ENCODE data around the gene OTX1. TPM values are rescaled to one million over a fixed set of nuclear protein-coding genes. Genes with fewer than 3 reads are reported as not detected.

Gene OTX1
- total and polyA plus RNA-seq, 2 of the 4 experiments (the other 2 are of a cell fraction): 0.03 TPM; not detected in 1

DNA sequence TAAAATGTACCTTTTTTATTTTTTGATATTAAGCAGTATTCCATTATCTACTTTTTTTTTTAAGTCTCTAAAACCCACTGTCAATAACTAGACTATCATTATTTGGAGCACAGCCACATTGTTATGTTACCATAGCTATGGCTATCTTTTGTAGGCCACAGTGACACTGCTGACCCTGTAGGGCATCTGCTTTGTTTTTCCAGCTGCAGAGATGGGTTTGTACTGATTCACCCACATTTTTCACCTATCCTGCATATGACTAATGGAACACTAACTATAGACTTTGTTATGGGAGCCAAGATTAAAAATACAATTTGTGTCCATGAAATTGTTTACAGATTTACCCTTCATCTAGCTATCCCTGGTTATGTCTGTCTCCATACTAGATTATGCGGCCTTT is 21.6 kb upstream of the OTX1 start:
- Histone ChIP-seq H3K36me3 (ENCODE audit: control insufficient read depth, insufficient read depth, low read length) (peaks cover 3% of the 10 kb centered on the region; the same call in 1 of the 2 replicates), H3K9ac (ENCODE audit: low read depth, low read length) (no peak overlapping the region), H2BK120ac (ENCODE audit: low read depth, low read length) (no peak overlapping the region), H3K9me3 (ENCODE audit: control insufficient read depth, insufficient read depth, low read length) (no peaks in the 10 kb centered on the region), H3K9me1 (ENCODE audit: insufficient read depth, low read length) (no peaks in the 10 kb centered on the region), H3K23ac (ENCODE audit: low read depth, low read length) (no peak overlapping the region), H3K4ac (ENCODE audit: low read depth, low read length) (no peak overlapping the region), H3K27ac (ENCODE audit: insufficient read depth, low read length) (no peak overlapping the region), H3K4me2 (ENCODE audit: low read depth, low read length) (no peak overlapping the region), H3K18ac (ENCODE audit: low read depth, low read length) (no peak overlapping the region), H4K20me1 (ENCODE audit: insufficient read depth, low read length) (no peaks in the 10 kb centered on the region), H2AK5ac (ENCODE audit: low read depth, low read length) (no peak overlapping the region), H2AFZ (replicated peaks; ENCODE audit: low read length, poor library complexity) (no peak overlapping the region), H3K56ac (ENCODE audit: extremely low read depth, insufficient read depth, low read length) (no peak overlapping the region), H3K4me3 (ENCODE audit: insufficient read depth, low read depth, low read length) (no peak overlapping the region), H3K79me1 (ENCODE audit: low read depth in 1 of 2, low read length in 2 of 2) (no peaks in the 10 kb centered on the region; a peak in 2 of 4 replicates), H4K5ac (ENCODE audit: low read depth, low read length) (no peak overlapping the region), H2BK20ac (ENCODE audit: low read depth, low read length) (no peak overlapping the region), H4K8ac (ENCODE audit: low read depth in 2 of 2, low read length in 2 of 2) (no peak overlapping the region), H3K14ac (replicated peaks; ENCODE audit: low read depth, low read length) (no peak overlapping the region), H3K4me1 (ENCODE audit: control insufficient read depth, insufficient read depth, low read length) (no peaks in the 10 kb centered on the region), H2BK15ac (ENCODE audit: low read depth, low read length) (no peak overlapping the region), H4K91ac (ENCODE audit: insufficient read depth, low read depth, low read length) (no peak overlapping the region), H2BK5ac (ENCODE audit: low read depth, low read length, poor library complexity, severe bottlenecking) (no peak overlapping the region), H3K27me3 (ENCODE audit: control insufficient read depth, insufficient read depth, low read length) (no peaks in the 10 kb centered on the region), H2AK9ac (replicated peaks; ENCODE audit: low read depth, low read length, poor library complexity) (no peak overlapping the region)
- peak; percentile 40; the same call in 1 of the 2 replicates for ATAC-seq (ENCODE audit: low read depth)
- ChIA-PET POLR2A (ENCODE audit: unreplicated experiment) (no interaction called here), CTCF (interaction anchor here (0.6 kb wide), 1 partner anchor 380 kb away, joined by 4 read pairs; no protein-coding TSS in a partner anchor)
- intact Hi-C loops (cut with micrococcal nuclease) (no loop called here), in situ Hi-C loops (cut with MboI; ENCODE audit: low sequenced_read_pairs) (loop anchor here (10.0 to 25.0 kb wide), 2 partner anchors 244 to 567 kb away; no protein-coding TSS in a partner anchor), dilution Hi-C loops (cut with HindIII; ENCODE audit: low sequenced_read_pairs, unreplicated experiment) (no loop called here)
- no peak for TF ChIP-seq BHLHE40 (IDR thresholded peaks at IDR 0.05; ENCODE audit: low read depth, low read length)
- no peak for TF ChIP-seq POLR2A (IDR thresholded peaks at IDR 0.05; ENCODE audit: low read depth, low read length)
- no peak for TF ChIP-seq CEBPB (IDR thresholded peaks at IDR 0.05; ENCODE audit: low read depth, low read length)
- TF ChIP-seq SMC3 (IDR thresholded peaks at IDR 0.05; ENCODE audit: low read depth, low read length): no peak
- TF ChIP-seq, protein P1, sequence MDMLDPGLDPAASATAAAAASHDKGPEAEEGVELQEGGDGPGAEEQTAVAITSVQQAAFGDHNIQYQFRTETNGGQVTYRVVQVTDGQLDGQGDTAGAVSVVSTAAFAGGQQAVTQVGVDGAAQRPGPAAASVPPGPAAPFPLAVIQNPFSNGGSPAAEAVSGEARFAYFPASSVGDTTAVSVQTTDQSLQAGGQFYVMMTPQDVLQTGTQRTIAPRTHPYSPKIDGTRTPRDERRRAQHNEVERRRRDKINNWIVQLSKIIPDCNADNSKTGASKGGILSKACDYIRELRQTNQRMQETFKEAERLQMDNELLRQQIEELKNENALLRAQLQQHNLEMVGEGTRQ (IDR thresholded peaks at IDR 0.05; ENCODE audit: low read depth, low read length): no peak
- no peak for TF ChIP-seq RAD21 (IDR thresholded peaks at IDR 0.05; ENCODE audit: low read length)
- no peak for TF ChIP-seq NFE2L2 (IDR thresholded peaks at IDR 0.05; ENCODE audit: low read depth, low read length)
- no peak for TF ChIP-seq MXI1 (IDR thresholded peaks at IDR 0.05; ENCODE audit: borderline replicate concordance, low read depth, low read length)
- no peak for TF ChIP-seq ELK1 (IDR thresholded peaks at IDR 0.05; ENCODE audit: borderline replicate concordance, low read depth, low read length)
- TF ChIP-seq CTCF (conservative IDR thresholded peaks at IDR 0.05; ENCODE audit: low read depth, low read length): no peak
- TF ChIP-seq RCOR1 (IDR thresholded peaks at IDR 0.05; ENCODE audit: insufficient replicate concordance, low read length): no peak
- TF ChIP-seq FOS (IDR thresholded peaks at IDR 0.05; ENCODE audit: low read depth, low read length): no peak
- no peak for TF ChIP-seq CHD1 (IDR thresholded peaks at IDR 0.05; ENCODE audit: low read depth, low read length)
- TF ChIP-seq MAFK (IDR thresholded peaks at IDR 0.05; ENCODE audit: low read depth, low read length): no peak
- TF ChIP-seq RFX5 (IDR thresholded peaks at IDR 0.05; ENCODE audit: low read depth, low read length): no peak
- no peak for TF ChIP-seq MAZ (IDR thresholded peaks at IDR 0.05; ENCODE audit: borderline replicate concordance, low read depth, low read length)
- WGBS, 2 experiments (ENCODE audit: extremely low coverage in 2 of 2, insufficient read length in 1 of 2): no CpG with 5 or more reads among the region's 1 CpG
- no TSS peak for BruUV-seq (replicated peaks)
- DNase-seq: peak; percentile 73

Measured in IMR-90 (cell line).